Activated naive CD8-positive, alpha-beta T cell treated with anti-CD3 and anti-CD28 coated beads, Interleukin-2, amount 50 U/mL, for 16 hours (primary cell): ENCODE results near the gene CIART.
"Not testable (repeated sequence)": the region's sequence is repeated elsewhere in the genome, so short reads cannot be mapped to it uniquely, and the experiment has no call there.

Source experiments
- DNase-seq: peaks from one replicate; pipeline ENCODE4 v3.0.0-alpha.2; 2020; ENCODE audit warnings: low read depth, low spot score

Gene CIART, protein sequence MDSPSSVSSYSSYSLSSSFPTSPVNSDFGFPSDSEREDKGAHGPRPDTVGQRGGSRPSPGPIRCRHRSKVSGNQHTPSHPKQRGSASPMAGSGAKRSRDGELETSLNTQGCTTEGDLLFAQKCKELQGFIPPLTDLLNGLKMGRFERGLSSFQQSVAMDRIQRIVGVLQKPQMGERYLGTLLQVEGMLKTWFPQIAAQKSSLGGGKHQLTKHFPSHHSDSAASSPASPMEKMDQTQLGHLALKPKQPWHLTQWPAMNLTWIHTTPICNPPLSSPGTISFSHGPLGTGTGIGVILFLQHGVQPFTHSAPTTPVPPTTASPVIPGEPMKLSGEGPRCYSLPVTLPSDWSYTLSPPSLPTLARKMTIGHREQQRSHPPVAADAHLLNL

GRCh38 chr1:150281758-150282557 is at the start of gene CIART:
CIART (plus strand) TSS chr1:150282554; CDS start chr1:150283268, 714 bp downstream.
- peak; percentile 47 for DNase-seq

DNA sequence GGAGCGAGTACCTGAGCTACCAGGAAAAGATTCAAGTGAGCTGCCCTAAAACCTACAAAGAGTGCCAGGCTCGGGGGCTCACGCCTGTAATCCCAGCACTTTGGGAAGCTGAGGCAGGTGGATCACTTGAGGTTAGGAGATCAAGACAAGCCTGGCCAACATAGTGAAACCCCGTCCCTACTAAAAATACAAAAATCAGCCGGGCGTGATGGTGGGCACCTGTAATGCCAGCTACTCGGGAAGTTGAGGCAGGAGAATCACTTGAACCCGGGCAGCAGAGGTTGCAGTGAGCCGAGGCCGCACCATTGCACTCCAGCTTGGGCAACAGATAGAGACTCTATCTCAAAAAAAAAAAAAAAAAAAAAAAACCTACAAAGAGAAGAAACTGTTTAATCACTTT is 49.4 kb upstream of the CIART start:
- not testable (repeated sequence) for DNase-seq

- DNase-seq, result no peak
Observed at GRCh38 chr1:150233359-150234308, 48.7 kb upstream of the CIART start.

DNA sequence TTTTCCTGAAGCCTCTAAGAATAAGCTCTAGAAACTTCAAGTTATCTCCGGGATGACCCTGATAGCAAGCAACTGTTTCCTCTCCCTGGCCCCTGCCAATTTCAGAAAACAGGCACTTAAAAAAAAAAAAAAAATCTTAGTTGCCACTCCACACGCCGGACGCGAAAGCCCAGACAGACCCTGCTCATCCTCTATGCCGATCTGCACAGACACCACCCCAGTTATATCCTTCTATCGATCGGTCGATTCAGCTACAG is 48.1 kb upstream of the CIART start:
- DNase-seq, result no peak

GRCh38 chr1:150234566-150235293 is 47.6 kb upstream of the CIART start:
- peak; percentile 63 for DNase-seq

GRCh38 chr1:150235294-150235851 is 47.0 kb upstream of the CIART start:
- no peak for DNase-seq

DNA sequence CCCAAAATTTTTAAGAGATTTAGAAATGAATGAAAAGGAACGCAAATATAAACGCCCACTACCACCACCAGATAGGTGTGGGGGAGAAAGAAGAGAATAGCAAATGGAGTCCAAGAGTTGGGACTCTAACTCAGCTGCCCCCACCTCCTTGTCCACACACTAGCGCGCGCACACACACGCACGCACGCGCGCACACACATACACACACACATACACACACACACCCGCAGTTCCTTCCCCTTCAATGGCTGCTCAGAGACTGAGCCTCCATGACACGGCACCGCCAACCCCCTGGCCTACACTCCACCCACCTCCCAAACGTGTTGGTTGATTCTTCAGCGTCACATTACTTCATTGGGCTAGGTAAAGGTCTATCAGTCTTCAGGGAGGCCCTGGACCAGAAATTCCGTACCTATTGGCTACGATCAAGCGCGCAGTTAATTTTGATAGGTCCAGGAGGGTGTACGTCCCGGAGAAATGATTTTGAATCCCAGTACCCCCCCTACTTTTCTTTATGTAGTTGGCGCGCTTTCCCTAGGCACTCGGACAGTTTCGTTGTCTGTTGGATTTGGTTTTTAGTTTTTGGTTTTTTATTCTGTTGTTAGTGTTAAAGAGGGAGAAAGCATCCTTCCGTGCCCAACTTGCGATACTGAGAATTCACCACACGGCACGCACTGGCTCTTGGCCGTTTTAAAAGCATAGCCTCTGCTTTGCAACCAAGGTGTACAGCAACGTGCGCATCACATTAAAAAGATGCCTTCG is 46.3 kb upstream of the CIART start, which contains the start of gene ANP32E:
Gene ANP32E (minus strand): TSS at position 261 of the 762 bp plus-strand sequence. CDS start 326 bp downstream, outside the sequence.
- peak; percentile 83 for DNase-seq

DNA sequence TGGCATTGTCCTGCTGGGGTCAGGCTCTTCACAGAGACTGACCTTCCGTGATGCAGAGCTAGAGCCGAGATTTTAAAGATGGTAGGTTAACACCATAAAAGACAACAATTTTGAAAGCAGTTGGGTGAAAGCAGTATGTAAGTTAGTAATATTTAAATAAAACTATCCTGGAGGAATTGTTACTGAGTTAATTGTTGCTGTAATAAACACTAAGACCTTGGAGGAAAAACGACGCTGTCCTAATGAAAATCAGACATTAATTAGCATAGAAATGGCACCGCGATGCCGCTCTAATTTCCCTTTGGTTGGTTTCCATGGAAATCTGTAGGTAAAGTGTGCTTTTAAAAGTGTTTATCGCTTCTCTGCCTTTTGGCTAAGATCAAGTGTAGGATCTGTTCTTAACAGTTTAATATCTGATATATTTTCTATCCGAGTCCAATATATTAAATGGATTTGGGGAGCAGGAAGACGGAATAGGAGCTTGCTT is 45.7 kb upstream of the CIART start:
- no peak for DNase-seq

GRCh38 chr1:150237176-150237575 is 45.2 kb upstream of the CIART start:
- DNase-seq, result not testable (repeated sequence)

DNA sequence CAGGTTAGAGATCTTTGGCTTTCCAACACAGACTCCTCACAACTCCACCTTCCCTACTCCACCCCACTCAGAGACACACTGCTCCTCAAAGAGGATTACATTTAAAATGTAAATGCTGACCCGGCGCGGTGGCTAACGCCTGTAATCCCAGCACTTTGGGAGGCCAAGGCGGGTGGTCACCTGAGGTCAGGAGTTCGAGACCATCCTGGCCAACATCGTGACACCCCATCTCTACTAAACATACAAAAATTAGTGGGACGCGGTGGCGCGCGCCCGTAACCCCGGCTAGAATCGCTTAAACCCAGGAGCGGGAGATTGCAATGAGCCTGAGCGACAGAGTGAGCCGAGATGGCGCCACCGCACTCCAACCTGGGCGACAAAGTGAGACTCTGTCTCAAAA is 44.6 kb upstream of the CIART start:
- no peak for DNase-seq

- DNase-seq, result no peak
Observed at GRCh38 chr1:150243003-150243402, 39.4 kb upstream of the CIART start.

DNA sequence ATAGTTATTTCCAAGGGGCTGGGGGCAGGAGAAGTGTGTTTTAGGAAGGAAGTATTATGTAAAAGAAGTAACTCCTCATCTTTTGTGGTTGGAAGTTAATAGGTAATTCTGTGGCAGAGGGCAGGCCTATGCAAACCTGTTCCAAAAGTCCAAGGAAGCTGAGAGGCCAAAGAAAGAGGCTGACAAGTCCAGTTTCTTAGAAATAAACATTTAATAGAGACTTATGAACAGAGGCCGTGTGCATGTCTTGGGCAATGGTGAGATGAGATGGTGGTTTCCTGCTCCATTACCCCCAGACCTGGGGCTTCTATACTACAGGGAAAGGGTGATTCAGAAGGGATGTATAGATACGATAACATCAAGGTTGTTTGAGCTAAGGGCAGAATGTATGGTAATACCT is 32.4 kb upstream of the CIART start:
- no peak for DNase-seq

GRCh38 chr1:150256198-150256553 is 26.2 kb upstream of the CIART start:
- DNase-seq, result no peak

- DNase-seq, result no peak
Observed at GRCh38 chr1:150256554-150257341, 25.6 kb upstream of the CIART start.

GRCh38 chr1:150257624-150258585 is 24.4 kb upstream of the CIART start, which contains the start of gene CA14:
CA14 (plus strand) TSS chr1:150257774; CDS start chr1:150258129, 355 bp downstream.
- no peak for DNase-seq

DNA sequence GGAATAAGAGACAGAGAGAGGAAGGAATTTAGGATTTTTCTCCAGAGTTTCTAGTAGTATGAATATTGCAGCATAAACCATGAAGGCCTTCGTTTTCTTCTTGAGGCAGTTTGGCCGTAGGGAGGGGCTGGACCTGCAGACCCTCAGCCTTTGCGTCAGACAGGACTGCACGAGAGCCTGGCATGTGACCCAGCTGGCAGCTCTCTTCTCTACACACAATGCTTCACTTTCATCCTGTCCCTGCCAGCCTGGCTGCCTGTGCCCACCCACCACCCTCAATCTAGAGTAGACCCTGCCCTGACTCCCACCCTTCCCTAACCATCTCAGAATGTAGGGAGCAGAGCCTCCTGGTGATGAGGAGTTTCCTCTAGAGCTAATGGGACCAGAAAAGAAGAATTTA is 23.1 kb upstream of the CIART start:
- no peak for DNase-seq

DNA sequence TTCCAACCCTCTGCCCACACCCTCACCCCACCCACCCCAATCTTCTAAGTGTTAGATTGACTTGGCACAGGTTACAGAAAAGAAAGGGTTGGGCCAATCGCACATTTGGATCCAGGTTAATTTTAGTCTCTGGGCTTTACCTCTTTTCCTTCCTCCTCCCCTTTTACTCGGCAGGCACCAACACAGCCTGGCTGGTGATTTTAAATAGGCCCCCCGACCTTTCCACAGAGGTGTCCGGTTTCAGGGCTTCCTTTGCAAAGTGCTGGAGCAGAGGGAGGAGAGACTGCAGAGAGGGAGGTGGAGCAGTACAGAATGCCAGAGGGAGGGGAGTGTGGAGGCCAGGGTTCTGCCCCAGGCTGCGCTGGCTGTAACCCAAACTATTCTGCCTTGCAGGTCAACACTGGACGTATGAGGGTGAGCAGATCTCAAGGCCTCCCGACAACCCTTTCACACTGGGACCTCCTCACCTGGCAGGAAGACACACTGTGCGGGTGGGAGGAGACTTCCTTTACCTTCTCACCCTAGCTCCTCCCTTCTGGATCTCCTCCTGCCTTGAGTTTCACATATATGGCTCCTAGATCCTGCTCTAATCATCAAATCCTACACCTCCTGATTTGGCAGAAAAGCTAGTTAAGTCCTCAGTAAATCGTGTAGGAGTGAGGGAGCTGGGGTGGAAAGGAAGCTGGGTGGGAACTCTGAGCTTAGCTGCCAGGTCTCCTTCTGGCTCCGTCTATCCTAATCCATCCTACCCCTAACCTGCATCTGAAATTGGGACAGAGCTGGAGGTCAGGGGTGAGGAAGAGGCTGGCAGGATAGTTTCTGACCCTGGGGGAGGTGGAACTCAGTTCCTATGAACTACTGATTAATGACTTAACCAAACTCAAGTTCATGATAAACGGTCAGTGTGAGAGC is 22.3 kb upstream of the CIART start:
- DNase-seq, result no peak
